NCI-H2107 (cell line): ENCODE results near the gene ZNF586.
A peak's percentile ranks its signal among the peaks of the same experiment; 100 is the strongest.
"Not testable (repeated sequence)": the region's sequence is repeated elsewhere in the genome, so short reads cannot be mapped to it uniquely, and the experiment has no call there.

ENCODE experiments used
- DNase-seq: peaks from one replicate; lab custom pipeline; 2025; lab: John Stamatoyannopoulos, UW

ZNF586 gene

GRCh38 chr19:57796580-57796979, 27.1 kb downstream of the ZNF586 start:
- DNase-seq, result not testable (repeated sequence)

- no peak for DNase-seq
These were observed 31.2 kb downstream of the ZNF586 start for GRCh38 chr19:57800696-57801095.

DNA sequence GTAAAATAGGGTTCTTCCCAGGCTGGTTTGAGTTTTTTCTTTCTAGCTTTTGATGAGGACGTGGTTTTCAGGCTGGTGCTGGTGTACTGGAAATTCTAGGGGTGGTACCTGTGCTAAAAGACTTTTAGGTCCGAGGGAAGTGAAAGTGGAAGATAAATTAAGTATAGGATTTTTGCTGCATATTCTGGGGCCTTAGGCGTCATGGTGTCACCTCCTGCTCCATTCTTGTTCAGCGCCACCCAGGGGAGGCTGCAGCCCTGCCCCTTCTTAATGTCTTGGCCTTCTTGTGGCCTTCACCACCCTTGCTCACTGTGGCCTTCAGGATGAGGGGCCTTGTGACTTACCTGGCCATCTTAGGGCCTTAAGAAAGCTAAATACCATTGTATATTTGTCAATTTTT, 32.8 kb downstream of the ZNF586 start:
- no peak for DNase-seq

GRCh38 chr19:57803265-57803593, 33.8 kb downstream of the ZNF586 start:
- no peak for DNase-seq

DNA sequence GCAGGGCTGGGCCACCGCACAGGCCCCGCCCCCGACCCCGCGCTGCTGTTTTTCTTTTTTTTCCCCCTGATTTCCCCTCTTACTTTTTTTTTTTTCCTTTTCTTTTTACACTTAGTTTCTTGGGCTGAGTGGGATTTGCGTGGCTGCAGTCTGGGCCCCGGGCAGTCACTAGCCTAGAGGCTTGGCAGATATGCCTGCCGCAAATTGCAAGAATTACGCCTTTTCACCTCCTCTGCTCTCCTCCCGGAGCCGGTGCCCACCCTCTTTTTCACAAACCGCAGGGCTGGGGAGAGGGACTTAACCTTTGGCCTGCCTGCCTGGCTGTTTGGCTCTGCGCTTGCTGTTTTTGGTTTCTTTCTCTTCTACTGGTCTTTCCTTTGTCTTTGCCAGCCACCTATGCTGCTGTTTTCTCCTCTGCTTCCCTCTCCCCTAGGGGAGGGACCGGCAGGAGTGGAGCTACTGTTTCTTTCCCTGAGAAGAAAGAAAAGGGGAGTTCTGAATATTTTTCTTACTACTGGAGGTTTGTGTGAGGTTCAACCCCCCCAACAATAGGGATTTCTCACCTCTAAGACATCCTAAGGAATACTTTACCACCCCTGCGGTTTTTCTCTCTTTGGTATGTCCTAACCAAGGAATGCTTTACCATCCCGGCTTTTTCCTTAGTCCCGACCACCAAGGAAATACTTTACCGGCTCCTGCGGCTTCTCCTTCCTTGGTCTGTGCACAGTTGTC, 34.3 kb downstream of the ZNF586 start:
- no peak for DNase-seq

GRCh38 chr19:57807541-57807940, 38.1 kb downstream of the ZNF586 start:
- DNase-seq, result no peak

DNA sequence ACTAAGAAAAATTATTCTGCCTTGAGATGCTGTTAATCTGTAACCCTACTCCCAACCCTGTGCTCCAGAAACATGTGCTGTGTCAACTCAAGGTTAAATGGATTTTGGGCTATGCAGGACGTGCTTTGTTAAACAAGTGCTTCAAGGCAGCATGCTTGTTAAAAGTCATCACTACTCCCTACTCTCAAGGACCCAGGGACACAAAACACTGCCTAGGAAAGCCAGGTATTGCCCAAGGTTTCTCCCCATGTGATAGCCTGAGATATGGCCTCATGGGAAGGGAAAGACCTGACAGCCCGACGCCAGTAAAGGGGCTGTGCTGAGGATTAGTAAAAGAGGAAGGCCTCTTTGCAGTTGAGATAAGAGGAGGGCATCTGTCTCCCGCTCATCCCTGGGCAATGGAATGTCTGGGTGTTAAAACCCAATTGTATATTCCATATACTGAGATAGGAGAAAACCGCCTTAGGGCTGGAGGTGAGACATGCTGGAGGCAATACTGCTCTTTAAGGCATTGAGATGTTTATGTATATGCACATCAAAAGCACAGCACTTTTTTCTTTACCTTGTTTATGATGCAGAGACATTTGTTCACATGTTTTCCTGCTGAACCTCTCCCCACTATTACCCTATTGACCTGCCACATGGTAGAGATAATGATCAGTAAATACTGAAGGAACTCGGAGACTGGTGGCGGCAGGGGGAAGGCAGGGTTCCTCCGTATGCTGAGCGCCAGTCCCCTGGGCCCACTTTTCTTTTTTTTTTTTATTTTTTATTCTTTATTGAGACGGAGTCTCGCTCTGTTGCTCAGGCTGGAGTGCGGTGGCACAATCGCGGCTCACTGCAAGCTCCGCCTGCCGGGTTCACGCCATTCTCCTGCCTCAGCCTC, 41.2 kb downstream of the ZNF586 start:
- DNase-seq, result not testable (repeated sequence)

- no peak for DNase-seq
These were observed 42.8 kb downstream of the ZNF586 start for GRCh38 chr19:57812226-57812625.

DNA sequence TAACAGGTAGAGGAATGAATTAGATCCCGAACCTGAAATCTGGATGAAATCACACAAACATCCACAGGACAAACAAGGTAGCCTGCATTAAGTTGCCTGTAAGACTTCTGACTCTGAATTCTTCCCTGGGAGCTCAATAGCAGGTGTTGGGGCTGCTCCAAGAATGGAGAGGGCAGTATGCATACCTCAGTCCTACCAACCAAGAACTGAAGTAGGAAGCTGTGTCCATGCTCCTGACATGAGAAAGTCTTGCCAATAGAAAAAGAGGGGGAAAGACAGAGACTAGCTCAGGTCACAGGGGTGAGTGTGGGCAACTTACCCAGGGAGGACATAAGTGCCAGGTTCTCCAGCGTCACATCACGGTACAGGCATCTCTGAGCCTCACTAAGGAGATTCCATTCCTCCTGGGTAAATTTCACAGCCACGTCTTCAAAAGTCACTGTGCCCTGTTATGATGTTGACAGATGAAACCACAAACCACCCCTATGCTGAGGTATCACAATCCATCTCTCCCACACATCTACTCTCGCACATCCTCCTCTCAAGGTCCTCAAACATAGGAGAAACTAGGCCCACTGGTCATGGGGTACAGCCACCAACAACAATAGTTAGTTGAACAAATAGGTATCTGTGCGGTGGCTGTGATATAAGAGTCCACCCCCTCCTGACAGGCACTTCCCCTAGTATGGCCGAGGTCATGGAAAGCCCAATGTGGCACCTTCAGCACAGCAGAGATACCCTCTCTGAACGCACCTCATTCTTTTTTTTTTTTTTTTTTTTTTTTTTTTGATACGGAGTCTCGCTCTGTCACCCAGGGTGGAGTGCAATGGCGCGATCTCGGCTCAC, 43.7 kb downstream of the ZNF586 start:
- not testable (repeated sequence) for DNase-seq

DNA sequence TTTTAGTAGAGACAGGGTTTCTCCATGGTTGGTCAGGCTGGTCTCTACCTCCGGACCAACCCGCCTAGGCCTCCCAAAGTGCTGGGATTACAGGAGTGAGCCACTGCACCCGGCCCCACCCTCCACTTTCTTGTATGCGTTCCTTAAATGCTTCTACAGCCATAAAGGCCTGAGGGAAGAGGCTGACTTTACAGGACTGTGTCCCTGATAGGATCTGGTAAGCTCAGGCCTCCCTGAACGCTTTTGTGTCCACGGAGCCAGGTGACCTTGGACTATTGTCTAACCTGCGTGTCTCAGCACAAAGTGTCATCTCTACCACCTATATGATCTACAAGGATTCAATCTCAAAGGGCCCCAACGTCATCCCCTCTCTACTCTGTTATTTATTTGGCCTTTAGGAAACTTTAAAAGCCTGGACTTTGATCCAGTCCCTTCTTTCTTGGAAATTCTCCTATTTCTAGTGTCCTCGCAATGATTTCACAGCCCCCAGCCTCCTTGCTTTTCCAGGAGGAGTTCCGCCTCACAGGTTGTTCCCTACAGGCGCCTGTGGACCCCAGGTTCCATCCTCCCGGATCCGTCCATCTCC, 44.5 kb downstream of the ZNF586 start:
- DNase-seq, result no peak

- peak; percentile 80 for DNase-seq
These were observed 45.2 kb downstream of the ZNF586 start, which contains the start of gene ZNF552 for GRCh38 chr19:57814505-57815246. TSS of gene ZNF552 (minus strand) at chr19:57814913. CDS start at chr19:57814743, 170 bp downstream.

DNA sequence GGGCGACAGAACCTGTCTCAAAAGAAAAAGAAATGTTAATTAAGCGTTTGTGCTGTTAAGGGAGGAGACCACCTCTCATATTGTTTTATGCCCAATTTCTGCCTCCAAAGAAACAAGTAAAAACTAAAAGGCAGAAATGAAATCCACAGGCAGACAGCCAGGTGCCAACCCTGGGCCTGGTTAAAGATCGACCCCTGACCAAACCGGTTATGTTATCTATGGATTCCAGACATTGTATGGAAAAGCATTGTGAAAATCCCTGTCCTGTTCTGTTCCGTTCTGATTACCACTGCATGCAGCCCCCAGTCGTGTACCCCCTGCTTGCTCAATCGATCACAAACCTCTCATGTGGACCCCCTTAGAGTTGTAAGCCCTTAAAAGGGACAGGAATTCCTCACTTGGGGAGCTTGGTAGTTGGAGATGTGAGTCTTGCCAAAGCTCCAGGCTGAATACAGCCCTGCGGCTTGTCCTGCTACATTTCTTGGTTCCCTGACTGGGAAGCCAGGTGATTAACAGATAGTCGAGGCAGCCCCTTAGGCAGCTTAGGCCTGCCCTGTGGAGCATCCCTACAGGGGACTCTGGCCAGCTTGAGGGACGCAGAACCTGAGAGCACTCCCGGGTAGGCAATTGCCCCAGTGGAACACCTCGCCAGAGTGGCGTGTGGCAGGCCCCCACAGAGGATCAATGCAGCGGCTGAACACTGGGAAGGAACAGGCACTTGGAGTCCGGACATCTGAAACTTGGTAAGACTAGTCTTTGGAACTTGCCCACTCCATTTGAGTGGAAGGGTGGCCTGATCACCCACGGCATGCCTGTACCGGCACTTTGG, 46.0 kb downstream of the ZNF586 start:
- no peak for DNase-seq

DNA sequence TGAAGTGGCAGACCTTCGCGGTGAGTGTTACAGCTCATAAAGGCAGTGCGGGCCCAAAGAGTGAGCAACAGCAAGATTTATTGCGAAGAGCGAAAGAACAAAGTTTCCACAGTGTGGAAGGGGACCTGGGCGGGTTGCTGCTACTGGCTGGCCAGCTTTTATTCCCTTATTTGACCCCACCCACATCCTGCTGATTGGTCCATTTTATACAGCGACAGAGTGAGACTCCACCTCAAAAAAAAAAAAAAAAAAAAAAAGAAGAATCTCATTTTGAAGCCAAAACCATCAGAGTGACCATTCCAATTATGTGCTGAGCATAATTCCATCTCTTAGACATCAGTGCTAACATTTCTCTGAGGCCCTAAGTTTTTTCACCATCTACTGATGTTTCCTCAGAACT, 47.2 kb downstream of the ZNF586 start:
- DNase-seq, result no peak

- DNase-seq, result no peak
These were observed 48.5 kb downstream of the ZNF586 start for GRCh38 chr19:57817976-57818375.

DNA sequence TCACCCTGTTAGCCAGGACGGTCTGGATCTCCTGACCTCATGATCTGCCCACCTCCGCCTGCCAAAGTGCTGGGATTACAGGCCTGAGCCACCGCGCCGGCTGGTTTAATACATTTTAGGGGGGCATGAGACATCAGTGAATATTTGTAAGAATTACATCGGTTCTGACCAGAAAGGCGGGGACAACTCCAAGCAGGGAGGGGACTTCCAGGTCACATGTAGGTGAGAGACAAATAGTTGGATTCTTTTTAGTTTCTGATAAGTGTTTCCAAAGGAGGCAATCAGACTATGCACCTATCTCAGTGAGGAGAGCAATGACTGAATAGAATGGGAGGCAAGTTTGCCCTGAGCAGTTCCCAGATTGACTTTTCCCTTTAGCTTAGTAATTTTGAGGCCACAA, 48.9 kb downstream of the ZNF586 start:
- DNase-seq, result no peak

DNA sequence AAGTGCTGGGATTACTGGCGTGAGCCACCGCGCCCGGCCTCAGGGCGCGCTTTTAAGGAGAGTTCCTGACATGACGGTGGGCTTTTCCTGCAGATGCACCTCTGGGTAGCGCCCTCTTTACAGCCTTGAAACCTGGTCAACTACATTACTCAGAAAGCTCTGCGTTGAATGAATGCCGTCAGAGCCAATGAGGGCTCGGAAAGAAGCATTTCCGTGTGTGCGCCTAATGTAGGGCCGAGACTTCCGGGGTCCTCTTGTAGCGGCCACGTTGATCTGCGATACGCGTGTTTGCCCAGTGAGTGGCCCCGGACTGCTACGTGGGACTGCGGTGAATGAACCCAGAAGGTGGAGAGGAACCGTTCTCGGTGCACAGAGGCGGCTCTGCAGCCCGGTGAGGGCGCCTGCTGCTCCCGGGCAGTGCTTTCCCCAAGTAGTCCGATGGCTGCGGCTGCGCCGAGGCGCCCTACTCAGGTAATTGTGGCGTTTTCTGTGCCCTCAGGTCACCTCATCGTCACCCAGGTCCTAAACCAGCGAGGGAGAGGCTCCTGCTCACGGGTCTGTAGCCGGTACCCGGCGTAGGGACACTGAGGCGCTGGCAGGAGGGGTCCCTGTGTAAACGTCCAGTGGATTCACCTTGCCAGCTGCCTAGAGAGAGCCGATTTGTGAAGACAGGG, 50.1 kb downstream of the ZNF586 start:
- DNase-seq, result peak; percentile 80

GRCh38 chr19:57820599-57820998, 51.1 kb downstream of the ZNF586 start:
- DNase-seq, result no peak

- not testable (repeated sequence) for DNase-seq
These were observed 51.6 kb downstream of the ZNF586 start for GRCh38 chr19:57821095-57821494.

DNA sequence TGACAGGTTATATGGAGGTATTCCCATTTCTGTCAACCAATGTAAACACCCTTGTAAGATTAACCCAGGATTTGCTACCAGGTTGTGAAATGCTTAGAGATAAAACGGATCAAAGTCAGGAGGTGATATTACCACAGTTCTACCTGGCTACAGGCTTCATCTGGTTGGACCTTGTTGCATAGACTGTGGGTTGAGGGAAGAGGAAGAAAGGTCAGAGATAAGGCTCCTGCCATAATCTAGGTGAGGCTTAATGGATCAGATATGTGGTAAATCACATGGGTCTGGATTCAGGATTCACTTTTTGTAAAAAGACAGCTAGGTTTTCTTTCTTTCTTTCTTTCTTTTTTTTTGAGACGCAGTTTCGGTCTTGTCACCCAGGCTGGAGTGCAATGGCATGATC, 52.0 kb downstream of the ZNF586 start:
- not testable (repeated sequence) for DNase-seq

DNA sequence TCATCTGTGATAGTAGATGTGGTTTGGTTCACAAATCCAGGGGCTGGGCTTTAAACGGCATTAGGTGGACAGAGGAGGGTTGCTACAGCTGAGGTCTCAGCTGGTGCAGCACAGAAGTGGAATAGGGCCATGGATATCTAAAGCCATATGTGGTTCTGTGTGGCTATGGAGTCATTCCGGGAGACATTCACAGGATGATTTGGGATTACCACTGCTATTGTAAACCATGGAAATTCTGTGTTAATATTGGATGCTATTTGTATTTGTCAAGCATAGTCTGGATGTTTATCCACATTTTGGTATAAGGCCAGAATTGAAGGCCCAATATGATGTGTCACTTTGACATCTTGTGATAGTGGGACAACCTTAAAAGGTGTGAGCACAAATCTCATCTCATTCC, 53.7 kb downstream of the ZNF586 start:
- not testable (repeated sequence) for DNase-seq
